ENCODE measurements around the gene SRGN. TPM values are rescaled to one million over a fixed set of nuclear protein-coding genes. Genes with fewer than 3 reads are reported as not detected.

Gene SRGN
- total RNA-seq, 2 experiments from 2014 or later: 949 to 966 TPM

DNA sequence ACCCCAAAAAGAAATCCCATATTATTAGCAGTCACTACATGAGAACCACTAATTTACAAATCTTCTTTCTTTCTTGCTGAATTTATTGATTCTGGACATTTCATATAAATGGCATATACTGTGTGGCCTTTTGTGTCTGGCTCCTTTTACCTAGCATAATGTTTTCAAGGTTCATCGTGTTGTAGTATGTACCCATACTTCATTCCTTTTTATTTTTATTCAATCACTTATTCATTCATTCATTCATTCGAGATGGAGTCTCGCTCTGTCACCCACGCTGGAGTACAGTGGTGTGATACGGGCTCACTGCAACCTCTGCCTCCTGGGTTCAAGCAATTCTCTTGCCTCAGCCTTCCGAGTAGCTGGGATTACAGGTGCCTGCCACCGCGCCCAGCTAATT is 58.0 kb downstream of the SRGN start:
- DNase-seq: no peak
- Mint-ChIP-seq H3K9me3 (no peaks in the 10 kb centered on the region), H3K27ac (no peak overlapping the region), H3K4me3 (no peak overlapping the region), H3K36me3 (no peaks in the 10 kb centered on the region), H3K4me1 (ENCODE audit: low read depth) (peaks cover 21% of the 10 kb centered on the region), H3K27me3 (no peaks in the 10 kb centered on the region)
- ChIA-PET POLR2A (no interaction called here), CTCF (no interaction called here)
- intact Hi-C loops (cut with micrococcal nuclease): no loop called here

DNA sequence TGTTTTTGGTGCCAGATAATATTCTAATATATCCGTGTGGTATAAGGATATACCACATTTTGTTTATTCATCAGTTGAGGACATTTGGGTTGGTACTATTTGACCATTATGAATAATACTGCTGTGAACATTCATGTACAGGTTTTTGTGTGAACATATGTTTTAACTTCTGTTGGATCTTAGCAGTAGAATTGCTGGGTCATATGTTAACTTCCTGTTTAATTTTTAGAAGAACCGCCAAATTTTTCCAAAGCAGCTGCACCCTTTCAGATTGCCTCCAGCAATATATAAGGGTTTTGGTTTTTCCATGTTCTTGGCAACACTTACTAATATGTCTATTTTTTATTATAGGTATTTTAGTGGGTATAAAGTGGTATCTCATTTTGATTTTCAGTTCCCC is 58.9 kb downstream of the SRGN start:
- DNase-seq: no peak
- H3K27me3 Mint-ChIP-seq: no peaks in the 10 kb centered on the region
- peaks cover 21% of the 10 kb centered on the region for H3K4me1 Mint-ChIP-seq (ENCODE audit: low read depth)
- ChIA-PET CTCF (no interaction called here), POLR2A (no interaction called here)
- intact Hi-C loops (cut with micrococcal nuclease): no loop called here
- no peak overlapping the region for H3K27ac Mint-ChIP-seq
- no peak overlapping the region for H3K4me3 Mint-ChIP-seq
- no peaks in the 10 kb centered on the region for H3K36me3 Mint-ChIP-seq
- H3K9me3 Mint-ChIP-seq: no peaks in the 10 kb centered on the region

DNA sequence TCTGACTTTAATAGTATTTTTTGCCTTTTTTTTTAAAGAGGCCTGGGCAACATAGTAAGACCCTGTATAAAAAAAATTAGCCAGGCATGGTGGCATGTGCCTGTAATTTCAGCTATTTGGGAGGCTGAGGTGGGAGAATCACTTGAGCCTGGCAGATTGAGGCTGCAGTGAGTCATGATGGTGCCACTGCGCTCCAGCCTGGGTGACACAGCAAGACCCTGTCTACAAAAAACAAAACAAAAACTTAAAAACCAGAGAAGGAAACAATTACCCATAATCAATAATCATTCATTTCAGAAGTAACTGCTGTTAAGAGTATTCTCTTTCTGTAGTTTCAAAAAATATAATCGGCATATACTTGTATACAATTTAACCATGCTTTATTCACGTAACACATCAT is 64.1 kb downstream of the SRGN start:
- Mint-ChIP-seq H3K9me3 (no peaks in the 10 kb centered on the region), H3K36me3 (no peaks in the 10 kb centered on the region), H3K27ac (no peak overlapping the region), H3K4me3 (no peak overlapping the region), H3K4me1 (ENCODE audit: low read depth) (peaks cover 13% of the 10 kb centered on the region), H3K27me3 (no peaks in the 10 kb centered on the region)
- ChIA-PET CTCF (interaction anchor here (0.7 kb wide), 1 partner anchor 91 kb away, joined by 3 read pairs; no protein-coding TSS in a partner anchor), POLR2A (no interaction called here)
- DNase-seq: peak; percentile 33
- intact Hi-C loops (cut with micrococcal nuclease): no loop called here

DNA sequence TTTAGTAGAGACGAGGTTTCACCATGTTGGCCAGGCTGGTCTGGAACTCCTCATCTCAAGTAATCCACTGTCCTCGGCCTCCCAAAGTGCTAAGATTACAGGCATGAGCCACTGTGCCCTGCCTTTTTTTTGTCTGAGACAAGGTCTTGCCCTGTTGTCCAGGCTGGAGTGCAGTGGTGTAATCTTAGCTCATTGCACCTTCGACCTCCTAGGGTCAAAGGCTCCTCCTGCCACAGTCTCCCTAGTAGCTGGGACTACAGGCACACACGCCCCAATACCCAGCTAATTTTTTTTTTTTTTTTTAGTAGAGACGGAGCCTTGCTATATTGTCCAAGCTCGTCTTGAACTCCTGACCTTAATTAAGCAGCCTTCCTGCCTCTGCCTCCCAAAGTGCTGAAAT is 65.3 kb downstream of the SRGN start:
- Mint-ChIP-seq H3K4me1 (ENCODE audit: low read depth) (peaks cover 7% of the 10 kb centered on the region), H3K27ac (no peak overlapping the region), H3K9me3 (no peaks in the 10 kb centered on the region), H3K4me3 (no peak overlapping the region), H3K27me3 (no peaks in the 10 kb centered on the region), H3K36me3 (peaks cover 1% of the 10 kb centered on the region)
- no peak for DNase-seq
- CTCF ChIA-PET: interaction anchor here (0.7 kb wide), 1 partner anchor 13 kb away, joined by 3 read pairs; no protein-coding TSS in a partner anchor
- intact Hi-C loops (cut with micrococcal nuclease): no loop called here
- POLR2A ChIA-PET: no interaction called here

Other genes starting within 250 kb of the SRGN start
- gene DDX50, start 186.8 kb upstream of the SRGN start, total RNA-seq: 10 to 100 TPM; 68.8 to 71.9 TPM
- gene DDX21, start 131.9 kb upstream of the SRGN start, total RNA-seq: 100 to 1,000 TPM; 156 to 158 TPM
- 10 to 100 TPM; 23.0 to 25.2 TPM for gene KIFBP, start 99.3 kb upstream of the SRGN start, total RNA-seq
- gene VPS26A, start 36.1 kb downstream of the SRGN start, total RNA-seq: 10 to 100 TPM; 44.6 to 51.4 TPM
- 10 to 100 TPM; 45.0 to 47.6 TPM for gene SUPV3L1, start 92.1 kb downstream of the SRGN start, total RNA-seq
- gene HKDC1, start 132.2 kb downstream of the SRGN start, total RNA-seq: 1 to 10 TPM in 1 of 2 experiments, under 1 TPM in 1; 0.67 to 1.1 TPM
- 100 to 1,000 TPM; 213 to 220 TPM for gene HK1, start 190.4 kb downstream of the SRGN start, total RNA-seq